Measurements from ENCODE around the gene LRG1. TPM values are rescaled to one million over a fixed set of nuclear protein-coding genes. Genes with fewer than 3 reads are reported as not detected.

Gene LRG1
- total RNA-seq, 1 donor from 2014 or later: 3.3 TPM

- Histone ChIP-seq H3K4me1 (no peaks in the 10 kb centered on the region), H3K27me3 (no peaks in the 10 kb centered on the region), H3K4me3 (no peak overlapping the region), H3K9me3 (no peaks in the 10 kb centered on the region), H3K36me3 (no peaks in the 10 kb centered on the region), H3K27ac (no peak overlapping the region)
- no peak for DNase-seq (ENCODE audit: low spot score in 2 of 2)
- intact Hi-C loops (cut with DNase I): no loop called here
- TF ChIP-seq CTCF (IDR thresholded peaks at IDR 0.05): no peak
Measured at GRCh38 chr19:4555657-4556561, 16.1 kb upstream of the LRG1 start.

GRCh38 chr19:4554717-4555116 lies 14.9 kb upstream of the LRG1 start:
- Histone ChIP-seq H3K36me3 (no peaks in the 10 kb centered on the region), H3K4me3 (no peak overlapping the region), H3K4me1 (no peaks in the 10 kb centered on the region), H3K27ac (no peak overlapping the region), H3K27me3 (no peaks in the 10 kb centered on the region), H3K9me3 (no peaks in the 10 kb centered on the region)
- intact Hi-C loops (cut with DNase I): no loop called here
- no peak for TF ChIP-seq CTCF (IDR thresholded peaks at IDR 0.05)
- no peak for DNase-seq (ENCODE audit: low spot score in 2 of 2)

- no peaks in the 10 kb centered on the region for H3K27me3 ChIP-seq
- no peaks in the 10 kb centered on the region for H3K36me3 ChIP-seq
- intact Hi-C loops (cut with DNase I): no loop called here
- no peak overlapping the region for H3K27ac ChIP-seq
- no peak for TF ChIP-seq CTCF (IDR thresholded peaks at IDR 0.05)
- H3K9me3 ChIP-seq: no peaks in the 10 kb centered on the region
- H3K4me1 ChIP-seq: no peaks in the 10 kb centered on the region
- H3K4me3 ChIP-seq: no peak overlapping the region
- no peak for DNase-seq (ENCODE audit: low spot score in 2 of 2)
Measured at GRCh38 chr19:4553775-4554174, 13.9 kb upstream of the LRG1 start.

- no peak for DNase-seq (ENCODE audit: low spot score in 2 of 2)
- Histone ChIP-seq H3K4me1 (no peaks in the 10 kb centered on the region), H3K9me3 (no peaks in the 10 kb centered on the region), H3K27ac (no peak overlapping the region), H3K4me3 (no peak overlapping the region), H3K36me3 (no peaks in the 10 kb centered on the region), H3K27me3 (no peaks in the 10 kb centered on the region)
- intact Hi-C loops (cut with DNase I): no loop called here
- TF ChIP-seq CTCF (IDR thresholded peaks at IDR 0.05): no peak
Measured at GRCh38 chr19:4553092-4553695, 13.4 kb upstream of the LRG1 start.

GRCh38 chr19:4552525-4552819 lies 12.6 kb upstream of the LRG1 start:
- Histone ChIP-seq H3K9me3 (no peaks in the 10 kb centered on the region), H3K4me1 (no peaks in the 10 kb centered on the region), H3K27me3 (no peaks in the 10 kb centered on the region), H3K27ac (no peak overlapping the region), H3K4me3 (no peak overlapping the region), H3K36me3 (no peaks in the 10 kb centered on the region)
- no peak for DNase-seq (ENCODE audit: low spot score in 2 of 2)
- no peak for TF ChIP-seq CTCF (IDR thresholded peaks at IDR 0.05)
- intact Hi-C loops (cut with DNase I): no loop called here

All from ascending aorta (tissue), 2 donors.